Uterus (tissue), 4 donors: ENCODE results near the gene TAF1B. TPM values are rescaled to one million over a fixed set of nuclear protein-coding genes. Genes with fewer than 3 reads are reported as not detected.

ENCODE experiments used
- DNase-seq, 2 donors: peaks; one replicate each; pipeline ENCODE4 v3.0.0-alpha.2; 2019 to 2020
- H3K27ac ChIP-seq, 2 donors: fragments of 200-600 bp; sonication (generic); 1 replicate in 1 of 2; 2 replicates in 1 of 2; pipeline ENCODE4 v1.5.1; 2016 to 2018
- H3K27me3 ChIP-seq, 2 donors: fragments of 200-600 bp; sonication (generic); one replicate each; pipeline ENCODE4 v1.5.1; 2018 to 2019; ENCODE audit warnings: control low read depth in 1 of 2
- H3K36me3 ChIP-seq, 2 donors: fragments of 200-600 bp; sonication (generic); one replicate each; pipeline ENCODE4 v1.5.1; 2019; ENCODE audit warnings: control low read depth in 1 of 2
- H3K4me1 ChIP-seq, 2 donors: fragments of 200-600 bp; sonication (generic); one replicate each; pipeline ENCODE4 v1.5.1; 2018 to 2019; ENCODE audit warnings: control low read depth in 1 of 2
- H3K4me3 ChIP-seq, 2 donors: fragments of 200-600 bp; sonication (generic); 1 replicate in 1 of 2; 2 replicates in 1 of 2; pipeline ENCODE4 v1.5.1; 2018 to 2019; ENCODE audit warnings: mild to moderate bottlenecking in 1 of 2
- H3K9me3 ChIP-seq, 2 donors: fragments of 200-600 bp; sonication (generic); one replicate each; pipeline ENCODE4 v1.5.1; 2019; ENCODE audit warnings: control low read depth in 1 of 2
- POLR2A ChIP-seq, 2 donors: fragments of 450-650 bp; IDR thresholded peaks; one replicate each; pipeline ENCODE4 v1.6.1; 2016; ENCODE audit warnings: antibody characterized with exemption in 2 of 2, mild to moderate bottlenecking in 1 of 2, moderate library complexity in 1 of 2
- intact Hi-C: fragments of 100-400 bp; cut with DNase I; formaldehyde crosslinking; loops from one replicate; pipeline ENCODE4 v1.15.1; 2023; ENCODE audit warnings: low total_unique reads
- total RNA-seq, 4 donors: library from RNA; depleted of rRNA in 3 of 4; stranded (reverse); fragments of >200 nt in 3 of 4; gene quantifications; one replicate each; pipeline versions ENCODE4 v1.1.0 to v1.2.4, GENCODE V29; 2014 to 2023
- TF ChIP-seq, protein P1 (sequence below), 4 experiments: fragments of 200-600 bp in 2 of 4; fragments of 450-650 bp in 2 of 4; sonication (generic) in 2 of 4; IDR thresholded peaks; one replicate each; pipeline ENCODE4 v1.5.1; 2016 to 2019; ENCODE audit warnings: antibody characterized with exemption in 4 of 4, mild to moderate bottlenecking in 2 of 4, moderate library complexity in 1 of 4
- donor health status: DM: yes; HTN: yes; CAD: no.

The TAF1B gene
- total RNA-seq, 4 donors from 2014 or later, result 5.1 to 53.6 (median 19.0) TPM

- H3K36me3 ChIP-seq, result no peaks in the 10 kb centered on the region
- H3K4me1 ChIP-seq, result no peaks in the 10 kb centered on the region
- TF ChIP-seq, protein P1, sequence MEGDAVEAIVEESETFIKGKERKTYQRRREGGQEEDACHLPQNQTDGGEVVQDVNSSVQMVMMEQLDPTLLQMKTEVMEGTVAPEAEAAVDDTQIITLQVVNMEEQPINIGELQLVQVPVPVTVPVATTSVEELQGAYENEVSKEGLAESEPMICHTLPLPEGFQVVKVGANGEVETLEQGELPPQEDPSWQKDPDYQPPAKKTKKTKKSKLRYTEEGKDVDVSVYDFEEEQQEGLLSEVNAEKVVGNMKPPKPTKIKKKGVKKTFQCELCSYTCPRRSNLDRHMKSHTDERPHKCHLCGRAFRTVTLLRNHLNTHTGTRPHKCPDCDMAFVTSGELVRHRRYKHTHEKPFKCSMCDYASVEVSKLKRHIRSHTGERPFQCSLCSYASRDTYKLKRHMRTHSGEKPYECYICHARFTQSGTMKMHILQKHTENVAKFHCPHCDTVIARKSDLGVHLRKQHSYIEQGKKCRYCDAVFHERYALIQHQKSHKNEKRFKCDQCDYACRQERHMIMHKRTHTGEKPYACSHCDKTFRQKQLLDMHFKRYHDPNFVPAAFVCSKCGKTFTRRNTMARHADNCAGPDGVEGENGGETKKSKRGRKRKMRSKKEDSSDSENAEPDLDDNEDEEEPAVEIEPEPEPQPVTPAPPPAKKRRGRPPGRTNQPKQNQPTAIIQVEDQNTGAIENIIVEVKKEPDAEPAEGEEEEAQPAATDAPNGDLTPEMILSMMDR (IDR thresholded peaks at IDR 0.05), result no peak
- no peak for TF ChIP-seq POLR2A (IDR thresholded peaks at IDR 0.05)
- H3K4me3 ChIP-seq, result no peak overlapping the region
- no peak for DNase-seq
- H3K9me3 ChIP-seq, result no peaks in the 10 kb centered on the region
- intact Hi-C loops, result no loop called here
- H3K27me3 ChIP-seq, result no peaks in the 10 kb centered on the region
- H3K27ac ChIP-seq, result no peak overlapping the region
Measured at GRCh38 chr2:9836074-9836473, 7.2 kb upstream of the TAF1B start.

DNA sequence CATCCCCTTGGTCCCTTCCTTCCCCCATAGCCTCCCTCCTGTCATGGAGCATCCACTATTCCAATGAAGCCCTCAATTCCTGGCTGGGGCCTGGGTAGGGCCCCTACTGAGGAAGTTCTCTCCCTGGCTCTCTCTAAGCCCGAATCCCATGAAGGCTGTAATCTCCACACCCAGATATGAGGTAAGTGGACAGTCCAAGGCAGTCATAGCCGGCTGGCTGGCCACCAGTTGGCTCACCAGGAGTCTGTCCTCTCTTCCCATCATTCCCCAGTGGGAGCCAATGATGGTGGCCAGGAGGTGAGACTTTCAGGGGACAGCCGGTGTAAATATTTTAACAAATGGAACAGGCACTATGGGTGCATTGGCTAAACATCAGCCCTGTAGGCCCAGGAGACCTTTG lies 6.8 kb upstream of the TAF1B start:
- no peak for TF ChIP-seq POLR2A (IDR thresholded peaks at IDR 0.05)
- TF ChIP-seq, protein P1 (IDR thresholded peaks at IDR 0.05), result no peak
- no peak for DNase-seq
- intact Hi-C loops, result no loop called here
- Histone ChIP-seq H3K27ac (no peak overlapping the region), H3K9me3 (no peaks in the 10 kb centered on the region), H3K4me1 (no peaks in the 10 kb centered on the region), H3K27me3 (no peaks in the 10 kb centered on the region), H3K4me3 (no peak overlapping the region), H3K36me3 (no peaks in the 10 kb centered on the region)

DNA sequence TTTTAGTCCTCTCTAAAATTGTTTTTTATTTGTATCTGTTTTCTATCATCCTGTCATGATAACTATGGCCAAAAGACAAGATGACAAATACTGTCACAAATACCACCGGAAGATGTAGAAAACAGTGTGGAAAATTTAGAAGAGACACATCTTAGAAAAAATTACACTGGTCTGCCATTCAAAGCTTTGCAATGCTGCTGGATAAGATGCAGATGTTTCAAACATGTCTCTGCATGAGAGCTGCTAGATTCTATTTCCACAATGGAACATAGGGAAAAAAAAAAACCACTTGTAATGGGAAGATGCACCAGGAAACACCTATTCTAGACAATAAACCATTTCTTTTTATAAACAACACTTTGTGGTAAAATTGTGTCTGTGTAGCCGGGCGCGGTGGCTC lies 5.8 kb upstream of the TAF1B start:
- H3K4me3 ChIP-seq, result no peak overlapping the region
- TF ChIP-seq POLR2A (IDR thresholded peaks at IDR 0.05), result no peak
- TF ChIP-seq, protein P1 (IDR thresholded peaks at IDR 0.05), result no peak
- no peaks in the 10 kb centered on the region for H3K4me1 ChIP-seq
- no peak overlapping the region for H3K27ac ChIP-seq
- DNase-seq, result no peak
- no peaks in the 10 kb centered on the region for H3K36me3 ChIP-seq
- no peaks in the 10 kb centered on the region for H3K9me3 ChIP-seq
- H3K27me3 ChIP-seq, result no peaks in the 10 kb centered on the region
- intact Hi-C loops, result no loop called here

DNA sequence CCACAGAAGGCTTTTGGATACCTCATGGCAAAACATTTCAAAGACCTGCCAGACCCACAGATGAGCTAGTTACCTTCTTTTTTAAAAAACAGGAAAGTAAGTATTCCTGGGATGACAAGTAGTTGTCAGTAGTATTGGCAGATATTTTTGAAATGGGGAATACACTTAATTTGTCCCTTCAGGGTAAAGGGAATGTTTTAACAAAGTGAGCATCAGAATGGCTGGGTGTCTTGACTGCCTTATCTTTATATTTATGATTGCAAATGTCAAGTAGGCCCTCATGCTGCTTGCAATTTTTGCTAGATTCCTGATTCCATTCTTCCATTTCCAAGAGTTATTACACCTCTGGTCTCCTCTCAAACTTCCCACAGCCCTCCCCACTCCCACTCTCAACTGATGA lies 4.9 kb upstream of the TAF1B start:
- Histone ChIP-seq H3K4me3 (no peak overlapping the region), H3K4me1 (no peaks in the 10 kb centered on the region), H3K36me3 (no peaks in the 10 kb centered on the region), H3K27me3 (no peaks in the 10 kb centered on the region), H3K9me3 (no peaks in the 10 kb centered on the region), H3K27ac (no peak overlapping the region)
- TF ChIP-seq POLR2A (IDR thresholded peaks at IDR 0.05), result no peak
- TF ChIP-seq, protein P1 (IDR thresholded peaks at IDR 0.05), result no peak
- intact Hi-C loops, result no loop called here
- DNase-seq, result no peak

GRCh38 chr2:9842487-9843228 lies 616 bp upstream of the TAF1B start:
- intact Hi-C loops, result no loop called here
- H3K27ac ChIP-seq, result peak overlapping the region; percentile 73 to 85
- H3K9me3 ChIP-seq, result no peaks in the 10 kb centered on the region
- DNase-seq, result no peak
- H3K27me3 ChIP-seq, result no peaks in the 10 kb centered on the region
- H3K4me1 ChIP-seq, result peaks cover 0 to 4% of the 10 kb centered on the region in 2 donors
- no peak for TF ChIP-seq POLR2A (IDR thresholded peaks at IDR 0.05)
- peak overlapping the region; percentile 48 to 84 for H3K4me3 ChIP-seq
- no peaks in the 10 kb centered on the region for H3K36me3 ChIP-seq
